HEK293T (cell line): ENCODE results near the gene PSMD3.

Experiments
- CTCF ChIA-PET: fragments of 350-600 bp; formaldehyde crosslinking; extraction: SDS; loops from one replicate; lab custom pipeline; 2021; ENCODE audit warnings: antibody characterized with exemption, inconsistent platforms; lab: Yijun Ruan, JAX
- POLR2A ChIA-PET: fragments of 350-600 bp; formaldehyde crosslinking; extraction: SDS; loops from one replicate; lab custom pipeline; 2020; ENCODE audit warnings: antibody characterized with exemption, inconsistent platforms; lab: Yijun Ruan, JAX
- DNase-seq: peaks from one replicate; pipeline ENCODE4 v3.0.0; 2012; ENCODE audit warnings: mixed read lengths; ENCODE audit errors: extremely low spot score
- ARNT ChIP-seq: fragments of 450-650 bp; IDR thresholded peaks from 2 replicates; pipeline ENCODE4 v1.6.1; 2017; ENCODE audit warnings: mild to moderate bottlenecking
- BHLHE40 ChIP-seq: fragments of 450-650 bp; IDR thresholded peaks from 2 replicates; pipeline ENCODE4 v1.6.1; 2016; ENCODE audit warnings: mild to moderate bottlenecking, moderate library complexity, borderline replicate concordance
- CTBP1 ChIP-seq: fragments of 450-650 bp; IDR thresholded peaks from 2 replicates; pipeline ENCODE4 v1.6.1; 2016; ENCODE audit warnings: borderline replicate concordance
- ELF4 ChIP-seq: fragments of 450-650 bp; IDR thresholded peaks from 2 replicates; pipeline ENCODE4 v1.6.1; 2017; ENCODE audit warnings: antibody characterized with exemption
- FOXA1 ChIP-seq: fragments of 450-650 bp; IDR thresholded peaks from 2 replicates; pipeline ENCODE4 v1.6.1; 2016; ENCODE audit warnings: mild to moderate bottlenecking
- FOXK2 ChIP-seq: fragments of 450-650 bp; IDR thresholded peaks from 2 replicates; pipeline ENCODE4 v1.6.1; 2016; ENCODE audit warnings: mild to moderate bottlenecking
- FOXM1 ChIP-seq: fragments of 450-650 bp; IDR thresholded peaks from 2 replicates; pipeline ENCODE4 v1.6.1; 2017; ENCODE audit warnings: mild to moderate bottlenecking, borderline replicate concordance
- HDGF ChIP-seq: fragments of 450-650 bp; IDR thresholded peaks from 2 replicates; pipeline ENCODE4 v1.6.1; 2017; ENCODE audit warnings: antibody characterized with exemption, borderline replicate concordance
- L3MBTL2 ChIP-seq: fragments of 450-650 bp; conservative IDR thresholded peaks from 2 replicates; pipeline ENCODE4 v1.6.1; 2016; ENCODE audit warnings: mild to moderate bottlenecking
- LEF1 ChIP-seq: fragments of 450-650 bp; IDR thresholded peaks from 2 replicates; pipeline ENCODE4 v1.6.1; 2017; ENCODE audit warnings: mild to moderate bottlenecking, borderline replicate concordance
- NFRKB ChIP-seq: fragments of 450-650 bp; IDR thresholded peaks from 2 replicates; pipeline ENCODE4 v1.6.1; 2016; ENCODE audit warnings: mild to moderate bottlenecking, moderate library complexity
- PKNOX1 ChIP-seq: fragments of 450-650 bp; IDR thresholded peaks from 2 replicates; pipeline ENCODE4 v1.6.1; 2016
- SP1 ChIP-seq: fragments of 450-650 bp; IDR thresholded peaks from 2 replicates; pipeline ENCODE4 v1.6.1; 2017
- SUZ12 ChIP-seq: fragments of 450-650 bp; IDR thresholded peaks from 2 replicates; pipeline ENCODE4 v1.6.1; 2016; ENCODE audit warnings: mild to moderate bottlenecking
- TARDBP ChIP-seq: fragments of 450-650 bp; IDR thresholded peaks from 2 replicates; pipeline ENCODE4 v1.6.1; 2016
- ZNF384 ChIP-seq: fragments of 450-650 bp; IDR thresholded peaks from 2 replicates; pipeline ENCODE4 v1.6.1; 2016

PSMD3 gene

GRCh38 chr17:39994448-39994847 lies 13.8 kb downstream of the PSMD3 start:
- CTCF ChIA-PET, result no interaction called here
- POLR2A ChIA-PET, result no interaction called here
- TF ChIP-seq NFRKB (no peak), ARNT (no peak), SP1 (no peak), FOXM1 (no peak), ELF4 (no peak), FOXA1 (no peak), SUZ12 (no peak), PKNOX1 (no peak), L3MBTL2 (no peak), BHLHE40 (no peak), HDGF (no peak), FOXK2 (no peak), ZNF384 (no peak), CTBP1 (no peak), TARDBP (no peak)

DNA sequence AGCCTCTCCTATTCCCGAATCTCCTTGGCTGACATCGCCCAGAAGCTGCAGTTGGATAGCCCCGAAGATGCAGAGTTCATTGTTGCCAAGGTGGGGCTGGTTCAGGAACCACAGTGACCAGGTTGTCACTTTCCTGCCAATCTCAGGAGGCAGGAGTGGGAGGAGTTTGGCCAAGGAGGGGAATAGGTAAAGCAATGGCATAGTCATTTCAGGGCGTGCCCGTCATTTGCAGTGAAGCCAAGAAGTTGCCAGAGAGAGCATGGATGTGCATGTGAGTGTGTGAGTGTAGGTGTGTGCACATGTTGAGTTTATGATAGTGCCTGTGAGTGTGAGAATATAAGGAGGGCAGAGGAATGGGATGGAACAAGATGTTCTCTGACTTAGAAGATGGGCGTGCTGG lies 14.8 kb downstream of the PSMD3 start:
- CTCF ChIA-PET, result no interaction called here
- POLR2A ChIA-PET, result no interaction called here
- no peak for DNase-seq
- no peak for TF ChIP-seq BHLHE40
- TF ChIP-seq TARDBP, result no peak
- TF ChIP-seq LEF1, result no peak
- no peak for TF ChIP-seq CTBP1
- TF ChIP-seq FOXA1, result no peak
- TF ChIP-seq SP1, result no peak
- TF ChIP-seq FOXK2, result no peak
- no peak for TF ChIP-seq FOXM1

More at GRCh38 chr17:39994448-39994847, 13.8 kb downstream of the PSMD3 start:
- no peak for DNase-seq

GRCh38 chr17:39996162-39996561 lies 15.6 kb downstream of the PSMD3 start:
- ChIA-PET POLR2A (no interaction called here), CTCF (no interaction called here)
- DNase-seq, result no peak
- TF ChIP-seq PKNOX1 (no peak), ARNT (no peak), ELF4 (no peak), FOXA1 (no peak), TARDBP (no peak), L3MBTL2 (no peak)

GRCh38 chr17:39996800-39997199 lies 16.2 kb downstream of the PSMD3 start:
- ChIA-PET POLR2A (interaction anchor here (1.0 kb wide), 1 partner anchor 16 kb away, joined by 3 read pairs; the partner anchor contains the start of gene PSMD3), CTCF (no interaction called here)
- TF ChIP-seq FOXM1, result no peak
- TF ChIP-seq SP1, result no peak
- TF ChIP-seq BHLHE40, result no peak
- TF ChIP-seq ELF4, result no peak
- TF ChIP-seq SUZ12, result no peak
- no peak for TF ChIP-seq FOXA1
- TF ChIP-seq HDGF, result no peak
- TF ChIP-seq CTBP1, result no peak
- no peak for TF ChIP-seq TARDBP
- TF ChIP-seq ARNT, result no peak
- no peak for TF ChIP-seq PKNOX1
- no peak for TF ChIP-seq NFRKB
- TF ChIP-seq ZNF384, result no peak
- no peak for TF ChIP-seq L3MBTL2
- TF ChIP-seq FOXK2, result no peak
- TF ChIP-seq LEF1, result no peak
- no peak for DNase-seq

- no peak for TF ChIP-seq PKNOX1
- no peak for TF ChIP-seq SP1
- no peak for TF ChIP-seq SUZ12
- TF ChIP-seq ELF4, result no peak
- no peak for TF ChIP-seq LEF1
- TF ChIP-seq FOXK2, result no peak
- TF ChIP-seq TARDBP, result no peak
- TF ChIP-seq CTBP1, result no peak
- no peak for TF ChIP-seq ZNF384
- TF ChIP-seq ARNT, result no peak
- TF ChIP-seq FOXM1, result no peak
- TF ChIP-seq BHLHE40, result no peak
- no peak for TF ChIP-seq FOXA1
- no peak for TF ChIP-seq NFRKB
- no peak for TF ChIP-seq HDGF
- POLR2A ChIA-PET, result interaction anchor here (1.0 kb wide), 1 partner anchor 17 kb away, joined by 3 read pairs; the partner anchor contains the start of gene PSMD3
- no peak for DNase-seq
- CTCF ChIA-PET, result no interaction called here
These were observed 16.9 kb downstream of the PSMD3 start for GRCh38 chr17:39997543-39997942.

DNA sequence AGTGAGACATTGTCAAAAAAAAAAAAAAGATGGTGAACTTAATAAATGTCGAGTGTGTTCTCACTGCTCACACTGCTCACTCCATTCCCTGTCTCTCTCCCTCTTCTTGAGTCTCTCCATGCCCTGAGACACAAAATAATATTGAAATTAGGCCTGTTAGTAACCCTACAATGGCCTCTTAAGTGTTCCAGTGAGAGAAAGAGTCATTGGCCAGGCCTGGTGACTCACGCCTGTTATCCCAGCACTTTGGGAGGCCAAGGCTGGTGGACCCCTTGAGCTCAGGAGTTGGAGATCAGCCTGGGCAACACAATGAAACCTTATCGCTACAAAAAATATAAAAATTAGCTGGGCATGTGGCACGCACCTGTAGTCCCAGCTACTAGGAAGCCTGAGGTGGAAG lies 18.5 kb downstream of the PSMD3 start:
- no peak for DNase-seq
- POLR2A ChIA-PET, result no interaction called here
- CTCF ChIA-PET, result interaction anchor here (1.7 kb wide), 1 partner anchor 15 kb away, joined by 5 read pairs; no protein-coding TSS in a partner anchor

More for the DNA sequence above, 18.5 kb downstream of the PSMD3 start:
- no peak for TF ChIP-seq FOXA1
- no peak for TF ChIP-seq TARDBP
- TF ChIP-seq ZNF384, result no peak
- no peak for TF ChIP-seq LEF1
- no peak for TF ChIP-seq ELF4
